ENCODE results near the gene AAGAB.

DNA sequence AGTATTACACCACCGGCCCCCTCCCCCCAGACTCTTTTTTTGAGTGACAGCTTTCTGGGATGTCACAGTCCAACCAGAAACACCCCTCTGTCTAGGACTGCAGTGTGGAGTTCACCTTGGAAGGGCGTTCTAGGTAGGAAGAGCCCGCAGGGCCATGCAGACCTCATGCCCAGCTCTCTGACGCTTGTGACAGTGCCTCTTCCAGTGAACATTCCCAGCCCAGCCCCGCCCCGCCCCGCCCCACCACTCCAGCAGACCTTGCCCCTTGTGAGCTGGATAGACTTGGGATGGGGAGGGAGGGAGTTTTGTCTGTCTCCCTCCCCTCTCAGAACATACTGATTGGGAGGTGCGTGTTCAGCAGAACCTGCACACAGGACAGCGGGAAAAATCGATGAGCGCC is 63.6 kb downstream of the AAGAB start:
- TF ChIP-seq REST (IDR thresholded peaks at IDR 0.05; ENCODE audit: insufficient read depth in 1 of 2, low read depth in 2 of 2, low read length in 2 of 2) (no peak), SIN3A (IDR thresholded peaks at IDR 0.05; ENCODE audit: borderline replicate concordance, insufficient read depth, low read length) (no peak), TAF1 (IDR thresholded peaks at IDR 0.05; ENCODE audit: borderline replicate concordance, insufficient read depth, low read length) (no peak)
